SU-DHL-6 (cell line): ENCODE data around the gene SHC3.

ENCODE experiments used
- EZH2phosphoT487 ChIP-seq: fragments of 200-600 bp; sonication (generic), shearing (Covaris generic); conservative IDR thresholded peaks from 2 replicates; pipeline ENCODE4 v1.6.1; 2018; ENCODE audit warnings: mild to moderate bottlenecking, antibody characterized with exemption, low read length, moderate library complexity, mixed read lengths
- TF ChIP-seq, protein P1 (sequence below): fragments of 200-600 bp; sonication (generic); IDR thresholded peaks from one replicate; pipeline ENCODE4 v1.5.1; 2017; ENCODE audit warnings: antibody characterized with exemption, mild to moderate bottlenecking, low read length, moderate library complexity; ENCODE audit not compliant: insufficient read depth, poor library complexity, severe bottlenecking

DNA sequence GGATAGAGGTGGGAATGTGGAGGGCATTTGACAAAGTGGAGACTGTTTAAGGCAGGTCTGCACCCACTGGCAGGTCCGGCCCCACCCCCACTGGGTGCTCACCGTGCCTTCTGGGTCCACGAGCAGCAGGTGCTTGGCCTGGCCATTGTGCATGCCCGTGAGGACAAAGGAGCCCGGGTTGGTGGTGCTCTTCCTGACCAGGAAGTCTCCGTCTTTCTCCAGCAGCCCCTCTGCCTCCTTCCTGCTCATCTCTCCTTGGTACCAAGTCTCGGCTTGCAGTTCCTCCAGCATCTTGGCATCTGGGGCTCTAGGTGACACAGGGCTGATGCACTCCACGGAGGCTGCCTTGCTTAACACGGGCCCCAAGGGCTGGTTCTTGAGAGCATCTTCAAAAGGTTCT, 140.7 kb downstream of the SHC3 start:
- TF ChIP-seq, protein P1, sequence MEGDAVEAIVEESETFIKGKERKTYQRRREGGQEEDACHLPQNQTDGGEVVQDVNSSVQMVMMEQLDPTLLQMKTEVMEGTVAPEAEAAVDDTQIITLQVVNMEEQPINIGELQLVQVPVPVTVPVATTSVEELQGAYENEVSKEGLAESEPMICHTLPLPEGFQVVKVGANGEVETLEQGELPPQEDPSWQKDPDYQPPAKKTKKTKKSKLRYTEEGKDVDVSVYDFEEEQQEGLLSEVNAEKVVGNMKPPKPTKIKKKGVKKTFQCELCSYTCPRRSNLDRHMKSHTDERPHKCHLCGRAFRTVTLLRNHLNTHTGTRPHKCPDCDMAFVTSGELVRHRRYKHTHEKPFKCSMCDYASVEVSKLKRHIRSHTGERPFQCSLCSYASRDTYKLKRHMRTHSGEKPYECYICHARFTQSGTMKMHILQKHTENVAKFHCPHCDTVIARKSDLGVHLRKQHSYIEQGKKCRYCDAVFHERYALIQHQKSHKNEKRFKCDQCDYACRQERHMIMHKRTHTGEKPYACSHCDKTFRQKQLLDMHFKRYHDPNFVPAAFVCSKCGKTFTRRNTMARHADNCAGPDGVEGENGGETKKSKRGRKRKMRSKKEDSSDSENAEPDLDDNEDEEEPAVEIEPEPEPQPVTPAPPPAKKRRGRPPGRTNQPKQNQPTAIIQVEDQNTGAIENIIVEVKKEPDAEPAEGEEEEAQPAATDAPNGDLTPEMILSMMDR = no peak
- TF ChIP-seq EZH2phosphoT487 = no peak
